ENCODE measurements around the gene TMEM125. TPM values are rescaled to one million over a fixed set of nuclear protein-coding genes. Genes with fewer than 3 reads are reported as not detected.
A peak's percentile ranks its signal among the peaks of the same experiment; 100 is the strongest.

Gene TMEM125
- total and polyA plus RNA-seq, 8 donors, result 7.0 to 41.9 (median 22.8) TPM

DNA sequence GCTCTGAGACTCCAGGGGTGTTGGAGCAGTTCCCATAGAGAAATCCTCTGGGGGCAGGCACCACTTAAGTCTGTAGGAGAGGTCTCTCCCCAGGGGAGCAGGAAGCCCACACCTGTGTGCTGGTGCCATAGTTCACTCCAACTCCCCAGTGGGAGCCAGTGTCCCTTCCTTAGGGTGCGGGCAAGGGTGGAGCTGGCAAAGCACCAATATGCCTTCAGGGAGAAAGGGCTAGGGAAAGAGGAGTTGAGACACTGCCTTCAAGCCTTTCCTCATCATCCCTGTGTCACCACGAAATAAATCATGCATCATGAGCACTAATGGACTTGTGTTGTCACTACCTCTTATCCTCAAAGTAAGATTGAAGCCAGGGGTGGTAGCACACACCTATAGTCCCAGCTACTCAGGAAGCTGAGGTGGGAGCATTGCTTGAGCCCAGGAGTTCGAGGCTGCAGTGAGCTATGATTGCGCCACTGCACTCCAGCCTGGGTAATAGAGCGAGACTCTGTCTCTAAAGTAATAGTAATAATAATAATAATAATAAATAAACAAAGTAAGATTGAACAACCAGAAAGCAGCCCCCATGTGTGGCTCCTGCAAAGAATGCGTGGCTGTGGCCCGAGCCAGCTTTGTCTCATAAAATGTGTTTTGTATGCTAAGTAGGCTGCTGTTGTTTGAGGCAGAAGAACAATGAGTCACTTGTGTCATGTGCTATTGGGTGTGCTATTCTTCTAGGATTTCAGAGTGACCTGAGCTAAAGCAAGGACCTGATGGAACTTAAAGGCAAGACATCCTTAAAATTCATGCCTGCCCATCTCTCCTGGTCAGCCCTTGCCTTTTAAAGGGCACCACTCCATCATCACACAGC is 24.3 kb downstream of the TMEM125 start:
- WGBS, 5 donors, result 71 to 83% (median 82%) methylated on average over 7 of the region's 7 CpGs
- intact Hi-C loops (cut with DNase I; ENCODE audit: low total_unique reads), result no loop called here

DNA sequence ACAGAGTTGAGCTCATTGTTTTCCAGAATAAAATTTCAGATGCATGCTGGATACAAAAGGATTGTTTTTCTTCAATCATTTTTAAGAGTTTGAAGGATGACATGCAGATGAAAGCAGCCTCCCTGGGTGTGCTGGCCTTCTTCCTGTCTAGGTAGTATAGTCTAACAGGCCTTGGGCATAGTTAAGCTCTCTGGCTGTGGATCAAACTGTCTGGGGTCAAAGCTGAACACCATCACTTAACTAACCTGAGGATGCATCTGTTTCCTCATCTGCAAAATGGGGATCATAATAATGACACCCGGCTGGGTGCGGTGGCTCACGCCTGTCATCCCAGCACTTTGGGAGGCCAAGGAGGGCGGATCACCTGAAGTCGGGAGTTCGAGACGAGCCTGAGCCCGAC is 25.0 kb downstream of the TMEM125 start:
- no peak for TF ChIP-seq POLR2AphosphoS5 (IDR thresholded peaks at IDR 0.05)
- no peak for TF ChIP-seq EP300 (IDR thresholded peaks at IDR 0.05)
- TF ChIP-seq POLR2A (IDR thresholded peaks at IDR 0.05), result no peak
- TF ChIP-seq, protein P1, sequence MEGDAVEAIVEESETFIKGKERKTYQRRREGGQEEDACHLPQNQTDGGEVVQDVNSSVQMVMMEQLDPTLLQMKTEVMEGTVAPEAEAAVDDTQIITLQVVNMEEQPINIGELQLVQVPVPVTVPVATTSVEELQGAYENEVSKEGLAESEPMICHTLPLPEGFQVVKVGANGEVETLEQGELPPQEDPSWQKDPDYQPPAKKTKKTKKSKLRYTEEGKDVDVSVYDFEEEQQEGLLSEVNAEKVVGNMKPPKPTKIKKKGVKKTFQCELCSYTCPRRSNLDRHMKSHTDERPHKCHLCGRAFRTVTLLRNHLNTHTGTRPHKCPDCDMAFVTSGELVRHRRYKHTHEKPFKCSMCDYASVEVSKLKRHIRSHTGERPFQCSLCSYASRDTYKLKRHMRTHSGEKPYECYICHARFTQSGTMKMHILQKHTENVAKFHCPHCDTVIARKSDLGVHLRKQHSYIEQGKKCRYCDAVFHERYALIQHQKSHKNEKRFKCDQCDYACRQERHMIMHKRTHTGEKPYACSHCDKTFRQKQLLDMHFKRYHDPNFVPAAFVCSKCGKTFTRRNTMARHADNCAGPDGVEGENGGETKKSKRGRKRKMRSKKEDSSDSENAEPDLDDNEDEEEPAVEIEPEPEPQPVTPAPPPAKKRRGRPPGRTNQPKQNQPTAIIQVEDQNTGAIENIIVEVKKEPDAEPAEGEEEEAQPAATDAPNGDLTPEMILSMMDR (IDR thresholded peaks at IDR 0.05), result no peak
- WGBS, 5 donors, result 78 to 90% (median 88%) methylated on average over 8 of the region's 8 CpGs
- H3K4me1 ChIP-seq, result peaks cover 15 to 34% (median 24%) of the 10 kb centered on the region in 4 donors
- no peak for DNase-seq
- H3K27ac ChIP-seq, result peak overlapping the region; percentile 36 to 76 (median 71)
- H3K36me3 ChIP-seq, result no peaks in the 10 kb centered on the region
- no peaks in the 10 kb centered on the region for H3K27me3 ChIP-seq
- intact Hi-C loops (cut with DNase I; ENCODE audit: low total_unique reads), result no loop called here
- H3K9me3 ChIP-seq, result no peaks in the 10 kb centered on the region
- H3K4me3 ChIP-seq, result no peak overlapping the region

More for the DNA sequence above, 24.3 kb downstream of the TMEM125 start:
- Histone ChIP-seq H3K36me3 (no peaks in the 10 kb centered on the region), H3K4me3 (no peak overlapping the region), H3K27ac (peak overlapping the region in 4 of 5 donors; percentile 40 to 76 (median 73)), H3K4me1 (peaks cover 16 to 37% (median 26%) of the 10 kb centered on the region in 4 donors), H3K27me3 (no peaks in the 10 kb centered on the region), H3K9me3 (no peaks in the 10 kb centered on the region)
- DNase-seq, result no peak
- TF ChIP-seq POLR2A (IDR thresholded peaks at IDR 0.05) (no peak), POLR2AphosphoS5 (IDR thresholded peaks at IDR 0.05) (no peak), EP300 (IDR thresholded peaks at IDR 0.05) (no peak)
- TF ChIP-seq, protein P1 (IDR thresholded peaks at IDR 0.05), result no peak

DNA sequence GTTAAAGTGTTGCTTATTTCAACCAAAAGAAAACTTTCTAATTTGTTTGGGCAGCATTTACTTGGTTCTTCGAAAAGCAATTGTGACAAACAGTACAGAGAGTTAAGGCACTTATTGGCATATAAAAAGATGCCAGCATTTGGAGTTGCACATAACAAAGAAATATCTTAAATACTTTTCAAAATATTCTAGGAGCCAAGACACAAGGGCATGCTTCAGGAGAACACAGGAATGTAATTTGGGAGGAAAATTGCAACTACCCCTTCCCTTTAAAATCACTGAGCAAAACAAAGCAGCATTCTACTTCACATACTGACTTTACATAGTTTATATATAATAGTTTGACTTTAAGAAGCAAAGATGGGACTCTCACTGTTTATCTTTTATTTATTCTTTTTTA is 26.4 kb downstream of the TMEM125 start:
- Histone ChIP-seq H3K4me1 (peaks cover 15 to 34% (median 24%) of the 10 kb centered on the region in 4 donors), H3K36me3 (no peaks in the 10 kb centered on the region), H3K4me3 (no peak overlapping the region), H3K27me3 (no peaks in the 10 kb centered on the region), H3K27ac (peak overlapping the region in 4 of 5 donors; percentile 40 to 76 (median 73)), H3K9me3 (no peaks in the 10 kb centered on the region)
- DNase-seq, result no peak
- 46 to 66% (median 61%) methylated on average over 1 of the region's 1 CpG for whole genome bisulfite sequencing, 5 donors
- intact Hi-C loops (cut with DNase I; ENCODE audit: low total_unique reads), result no loop called here
- TF ChIP-seq EP300 (IDR thresholded peaks at IDR 0.05), result no peak
- no peak for TF ChIP-seq POLR2A (IDR thresholded peaks at IDR 0.05)
- TF ChIP-seq POLR2AphosphoS5 (IDR thresholded peaks at IDR 0.05), result no peak

DNA sequence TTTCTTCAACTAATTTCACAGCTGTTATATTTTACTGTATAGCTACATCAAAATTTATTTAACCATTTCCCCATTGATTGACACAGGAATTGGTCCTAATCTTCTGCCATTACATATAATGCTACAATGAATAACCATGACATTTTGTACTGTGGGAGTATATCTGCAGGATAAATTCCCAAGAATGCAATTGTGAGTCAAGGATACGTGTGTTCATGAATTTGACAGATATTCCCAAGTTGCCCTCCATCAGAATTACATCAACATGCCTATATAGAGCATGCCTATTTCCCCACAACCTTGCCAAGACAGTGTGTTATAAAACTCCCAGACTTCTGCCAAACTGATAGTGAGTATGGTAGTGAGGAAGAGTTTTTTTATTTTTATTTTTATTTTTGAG is 28.3 kb downstream of the TMEM125 start:
- H3K27ac ChIP-seq, result no peak overlapping the region
- TF ChIP-seq POLR2AphosphoS5 (IDR thresholded peaks at IDR 0.05) (no peak), POLR2A (IDR thresholded peaks at IDR 0.05) (no peak), EP300 (IDR thresholded peaks at IDR 0.05) (no peak)
- TF ChIP-seq, protein P1 (IDR thresholded peaks at IDR 0.05), result no peak

More for the DNA sequence above, 28.3 kb downstream of the TMEM125 start:
- H3K4me3 ChIP-seq, result no peak overlapping the region
- no peaks in the 10 kb centered on the region for H3K36me3 ChIP-seq
- DNase-seq, result no peak
- WGBS, 5 donors, result 82 to 96% (median 93%) methylated on average over 1 of the region's 1 CpG
- H3K4me1 ChIP-seq, result peaks cover 15 to 35% (median 25%) of the 10 kb centered on the region in 4 donors
- H3K27me3 ChIP-seq, result no peaks in the 10 kb centered on the region
- intact Hi-C loops (cut with DNase I; ENCODE audit: low total_unique reads), result no loop called here
- no peaks in the 10 kb centered on the region for H3K9me3 ChIP-seq
